ENCODE measurements around the gene SRPX2.

Gene SRPX2

DNA sequence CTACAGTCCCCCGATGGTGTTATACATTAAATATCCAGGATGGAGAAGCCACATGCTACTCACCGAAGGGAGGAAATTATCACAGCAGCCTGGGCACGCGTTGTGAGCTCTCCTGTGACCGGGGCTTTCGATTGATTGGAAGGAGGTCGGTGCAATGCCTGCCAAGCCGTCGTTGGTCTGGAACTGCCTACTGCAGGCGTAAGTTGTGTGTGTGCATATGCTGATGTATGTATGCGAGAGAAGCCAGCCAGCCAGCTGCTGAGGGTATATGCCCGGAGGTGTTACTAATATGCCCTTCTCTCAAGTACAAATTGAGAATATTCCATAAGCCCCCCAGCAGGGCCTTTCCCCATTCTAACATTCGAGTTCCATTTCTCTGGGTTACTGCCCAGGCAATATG, 18.2 kb downstream of the SRPX2 start:
- DNase-seq (ENCODE audit: extremely low read depth, insufficient read length), result no peak
- H3K27me3 ChIP-seq (replicated peaks; ENCODE audit: control insufficient read depth, insufficient read depth, low read length), result no peaks in the 10 kb centered on the region; the same call in 1 of the 2 replicates
- no peaks in the 10 kb centered on the region for H3K36me3 ChIP-seq (ENCODE audit: control insufficient read depth, insufficient read depth, low read length)
- no peak overlapping the region for H3K4me3 ChIP-seq (replicated peaks; ENCODE audit: low read depth, low read length)
- TF ChIP-seq, protein P1, sequence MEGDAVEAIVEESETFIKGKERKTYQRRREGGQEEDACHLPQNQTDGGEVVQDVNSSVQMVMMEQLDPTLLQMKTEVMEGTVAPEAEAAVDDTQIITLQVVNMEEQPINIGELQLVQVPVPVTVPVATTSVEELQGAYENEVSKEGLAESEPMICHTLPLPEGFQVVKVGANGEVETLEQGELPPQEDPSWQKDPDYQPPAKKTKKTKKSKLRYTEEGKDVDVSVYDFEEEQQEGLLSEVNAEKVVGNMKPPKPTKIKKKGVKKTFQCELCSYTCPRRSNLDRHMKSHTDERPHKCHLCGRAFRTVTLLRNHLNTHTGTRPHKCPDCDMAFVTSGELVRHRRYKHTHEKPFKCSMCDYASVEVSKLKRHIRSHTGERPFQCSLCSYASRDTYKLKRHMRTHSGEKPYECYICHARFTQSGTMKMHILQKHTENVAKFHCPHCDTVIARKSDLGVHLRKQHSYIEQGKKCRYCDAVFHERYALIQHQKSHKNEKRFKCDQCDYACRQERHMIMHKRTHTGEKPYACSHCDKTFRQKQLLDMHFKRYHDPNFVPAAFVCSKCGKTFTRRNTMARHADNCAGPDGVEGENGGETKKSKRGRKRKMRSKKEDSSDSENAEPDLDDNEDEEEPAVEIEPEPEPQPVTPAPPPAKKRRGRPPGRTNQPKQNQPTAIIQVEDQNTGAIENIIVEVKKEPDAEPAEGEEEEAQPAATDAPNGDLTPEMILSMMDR (IDR thresholded peaks at IDR 0.05; ENCODE audit: insufficient read depth, low read length, poor library complexity, severe bottlenecking), result no peak

DNA sequence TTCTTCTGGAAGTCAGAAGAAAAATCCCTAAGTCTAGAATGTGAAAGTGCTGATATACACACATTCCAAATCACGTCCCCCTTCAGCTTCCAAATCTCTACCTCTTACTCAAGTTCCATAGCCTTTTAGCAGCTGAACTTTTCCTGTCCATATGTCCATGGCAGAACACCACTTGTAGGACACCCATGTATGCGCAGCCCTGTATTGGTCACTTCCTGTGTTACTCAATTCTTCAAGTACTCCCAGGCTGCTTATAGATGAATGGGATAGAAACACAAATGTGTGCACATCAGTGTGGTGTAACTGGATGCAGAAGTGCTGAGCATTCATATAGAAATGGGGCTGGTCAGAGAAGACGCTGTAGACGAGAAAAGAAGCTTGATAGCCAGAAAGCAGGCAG, 18.8 kb downstream of the SRPX2 start:
- H3K36me3 ChIP-seq (ENCODE audit: control insufficient read depth, insufficient read depth, low read length), result no peaks in the 10 kb centered on the region
- no peak overlapping the region for H3K4me3 ChIP-seq (replicated peaks; ENCODE audit: low read depth, low read length)
- TF ChIP-seq, protein P1 (IDR thresholded peaks at IDR 0.05; ENCODE audit: insufficient read depth, low read length, poor library complexity, severe bottlenecking), result no peak
- DNase-seq (ENCODE audit: extremely low read depth, insufficient read length), result no peak
- H3K27me3 ChIP-seq (replicated peaks; ENCODE audit: control insufficient read depth, insufficient read depth, low read length), result no peaks in the 10 kb centered on the region; the same call in 1 of the 2 replicates

DNA sequence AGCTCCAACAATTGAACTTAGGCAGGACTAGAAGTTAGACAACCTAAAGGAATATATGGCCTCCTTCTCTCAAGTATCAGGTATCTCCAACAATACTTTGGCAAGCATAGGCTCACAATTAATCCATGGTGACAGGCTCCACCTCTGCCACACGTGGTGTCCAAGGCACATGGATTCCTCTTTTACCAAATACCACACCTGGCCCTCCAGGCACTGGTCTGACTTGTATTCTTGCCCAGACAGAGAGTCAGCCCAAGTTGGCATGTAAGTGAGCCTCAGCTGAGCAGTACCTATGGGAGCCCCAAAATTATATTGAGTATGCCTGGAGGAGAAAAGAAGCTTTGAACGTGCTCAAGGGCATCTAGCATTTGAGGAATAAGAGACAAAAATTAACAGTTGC, 19.6 kb downstream of the SRPX2 start:
- Histone ChIP-seq H3K4me3 (replicated peaks; ENCODE audit: low read depth, low read length) (no peak overlapping the region), H3K27me3 (replicated peaks; ENCODE audit: control insufficient read depth, insufficient read depth, low read length) (no peaks in the 10 kb centered on the region; the same call in 1 of the 2 replicates), H3K36me3 (ENCODE audit: control insufficient read depth, insufficient read depth, low read length) (no peaks in the 10 kb centered on the region)
- no peak for DNase-seq (ENCODE audit: extremely low read depth, insufficient read length)
- TF ChIP-seq, protein P1 (IDR thresholded peaks at IDR 0.05; ENCODE audit: insufficient read depth, low read length, poor library complexity, severe bottlenecking), result no peak

DNA sequence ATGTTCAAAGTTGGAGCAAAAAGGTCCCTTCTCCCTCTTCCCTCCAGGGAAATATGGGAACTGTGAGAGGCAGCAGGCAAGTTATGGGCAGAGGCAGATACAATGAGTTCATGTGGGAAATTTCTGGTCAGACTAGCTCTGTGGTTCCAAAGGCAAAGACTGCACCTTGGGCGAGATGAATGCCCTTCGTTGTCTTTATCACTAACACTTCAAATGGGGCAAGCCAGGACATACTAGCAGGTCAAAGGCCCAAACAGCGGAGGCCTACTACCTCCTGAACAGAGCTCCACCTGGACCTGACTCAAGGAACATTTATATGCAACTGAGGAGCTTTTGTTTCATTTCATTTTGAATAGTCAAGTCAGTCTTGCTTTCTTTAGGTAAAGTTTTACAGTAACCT, 29.0 kb downstream of the SRPX2 start:
- TF ChIP-seq, protein P1 (IDR thresholded peaks at IDR 0.05; ENCODE audit: insufficient read depth, low read length, poor library complexity, severe bottlenecking), result no peak
- no peaks in the 10 kb centered on the region for H3K36me3 ChIP-seq (ENCODE audit: control insufficient read depth, insufficient read depth, low read length)
- no peaks in the 10 kb centered on the region; the same call in none of the 2 replicates for H3K27me3 ChIP-seq (replicated peaks; ENCODE audit: control insufficient read depth, insufficient read depth, low read length)
- no peak overlapping the region for H3K4me3 ChIP-seq (replicated peaks; ENCODE audit: low read depth, low read length)
- DNase-seq (ENCODE audit: extremely low read depth, insufficient read length), result no peak

DNA sequence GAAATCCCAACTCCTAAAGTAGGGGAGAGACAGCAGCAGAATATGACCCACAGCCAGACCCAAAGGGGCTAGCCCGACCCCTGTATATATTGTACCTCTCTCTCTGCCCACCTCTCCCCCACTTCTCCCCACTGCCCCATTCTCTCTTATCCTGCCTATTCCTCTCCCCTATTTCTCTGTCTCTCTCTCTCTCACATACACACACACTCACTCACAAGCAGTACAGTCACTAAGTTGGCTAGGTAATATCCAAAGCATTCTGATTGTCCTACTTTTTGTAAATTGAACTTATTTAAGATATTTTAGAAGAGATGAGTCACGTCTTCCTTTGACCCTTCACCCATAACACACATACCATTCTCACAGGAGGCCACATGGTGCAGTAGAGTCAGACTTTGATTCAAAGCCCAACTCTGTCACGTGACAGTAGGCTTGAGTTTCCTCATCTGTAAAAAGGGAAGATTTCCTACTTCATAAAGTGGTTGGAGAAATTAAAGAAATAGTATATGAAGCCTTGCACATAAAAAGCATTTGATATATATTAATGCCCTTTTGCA, 29.5 kb downstream of the SRPX2 start:
- H3K4me3 ChIP-seq (replicated peaks; ENCODE audit: low read depth, low read length), result no peak overlapping the region
- H3K27me3 ChIP-seq (replicated peaks; ENCODE audit: control insufficient read depth, insufficient read depth, low read length), result no peaks in the 10 kb centered on the region; the same call in none of the 2 replicates
- TF ChIP-seq, protein P1 (IDR thresholded peaks at IDR 0.05; ENCODE audit: insufficient read depth, low read length, poor library complexity, severe bottlenecking), result no peak
- no peaks in the 10 kb centered on the region for H3K36me3 ChIP-seq (ENCODE audit: control insufficient read depth, insufficient read depth, low read length)
- DNase-seq (ENCODE audit: extremely low read depth, insufficient read length), result no peak

DNA sequence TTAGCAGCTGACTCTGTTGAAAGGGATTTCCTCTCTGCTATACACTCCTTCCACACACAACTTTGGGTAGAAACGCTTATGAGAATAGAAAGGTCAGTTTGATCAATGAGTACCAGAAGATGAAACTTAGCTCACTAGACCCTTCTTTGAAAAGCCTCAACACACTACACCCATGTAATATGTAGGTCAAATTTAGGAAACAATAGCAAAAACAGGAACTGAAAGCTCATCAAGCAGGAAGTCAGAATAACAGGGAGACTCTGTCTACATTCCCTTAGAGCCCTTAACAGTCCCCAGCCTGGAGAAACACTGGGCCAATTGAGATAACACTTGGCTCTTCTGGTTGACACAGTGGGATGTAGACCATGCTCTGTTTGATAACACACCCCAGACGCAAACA, 30.7 kb downstream of the SRPX2 start:
- no peak overlapping the region for H3K4me3 ChIP-seq (replicated peaks; ENCODE audit: low read depth, low read length)

More for the DNA sequence above, 30.7 kb downstream of the SRPX2 start:
- Histone ChIP-seq H3K27me3 (replicated peaks; ENCODE audit: control insufficient read depth, insufficient read depth, low read length) (no peaks in the 10 kb centered on the region; the same call in 1 of the 2 replicates), H3K36me3 (ENCODE audit: control insufficient read depth, insufficient read depth, low read length) (no peaks in the 10 kb centered on the region)
- TF ChIP-seq, protein P1 (IDR thresholded peaks at IDR 0.05; ENCODE audit: insufficient read depth, low read length, poor library complexity, severe bottlenecking), result no peak
- no peak for DNase-seq (ENCODE audit: extremely low read depth, insufficient read length)
